HepG2 (cell line): ENCODE measurements around the gene PRR29. TPM values are rescaled to one million over a fixed set of nuclear protein-coding genes. Genes with fewer than 3 reads are reported as not detected.

Source experiments
- ATAC-seq: fragments of 200-7000 bp; cut with Tn5 transposase; 3 replicates; pipeline ENCODE4 v1.9.1; 2020; ENCODE audit warnings: mild to moderate bottlenecking, moderate library complexity
- BruUV-seq: library from RNA; stranded (reverse); fragments of 400-500 nt; replicated peaks from 2 replicates; lab custom pipeline; 2021; lab: Mats Ljungman, UMichigan
- CTCF ChIA-PET: fragments of 300-600 bp; formaldehyde crosslinking; extraction: SDS; loops from one replicate; lab custom pipeline; 2021; ENCODE audit warnings: low total read pairs, inconsistent platforms, low intra/inter-chr PET ratio; lab: Yijun Ruan, JAX
- POLR2A ChIA-PET: fragments of 350-600 bp; sonication (Branson Sonifier 250); formaldehyde crosslinking; loops from one replicate; lab custom pipeline; 2020; ENCODE audit warnings: antibody characterized with exemption, inconsistent platforms; lab: Yijun Ruan, JAX
- DNase-seq: peaks from one replicate; pipeline ENCODE4 v3.0.0-alpha.2; 2015; ENCODE audit warnings: low spot score
- FAIRE-seq: peaks from 3 replicates; lab custom pipeline; 2011; peaks lifted over from hg19 to GRCh38; lab: Jason Lieb, UNC
- H2AFZ ChIP-seq: one replicate; pipeline ENCODE4 v1.6.1; 2011; ENCODE audit warnings: low read length, inconsistent platforms
- H3K27ac ChIP-seq: fragments of 300-600 bp; 3 replicates; pipeline ENCODE4 v1.8.0; 2011; ENCODE audit warnings: mixed run types, mild to moderate bottlenecking, mixed read lengths, low read length, inconsistent platforms; ENCODE audit not compliant: insufficient read depth; ENCODE audit errors: extremely low read length
- H3K27me3 ChIP-seq, 2 experiments: fragments of 200-600 bp in 1 of 2; 2 replicates in 1 of 2; 3 replicates in 1 of 2; pipeline versions ENCODE4 v1.6.0 to v1.8.0; 2011; ENCODE audit warnings: low read length in 2 of 2, mild to moderate bottlenecking in 2 of 2, moderate library complexity in 2 of 2, inconsistent platforms in 1 of 2; ENCODE audit not compliant: insufficient read depth in 2 of 2, control insufficient read depth in 1 of 2
- H3K36me3 ChIP-seq, 2 experiments: fragments of 200-600 bp in 1 of 2; replicated peaks in 1 of 2; 2 replicates in 1 of 2; 3 replicates in 1 of 2; pipeline versions ENCODE4 v1.5.1 to v1.8.0; 2011; ENCODE audit warnings: low read length in 2 of 2, inconsistent platforms in 1 of 2; ENCODE audit not compliant: insufficient read depth in 2 of 2, control insufficient read depth in 1 of 2
- H3K4me1 ChIP-seq: 2 replicates; pipeline ENCODE4 v1.5.1; 2012; ENCODE audit warnings: low read length, inconsistent platforms; ENCODE audit not compliant: insufficient read depth
- H3K4me2 ChIP-seq: 2 replicates; pipeline ENCODE4 v1.6.0; 2011; ENCODE audit warnings: low read depth, low read length, inconsistent platforms
- H3K4me3 ChIP-seq, 3 experiments: fragments of 200-600 bp in 1 of 3; sonication (generic), shearing (Covaris generic) in 1 of 3; replicated peaks in 1 of 3; 2 replicates each; pipeline ENCODE4 v1.5.1; 2011 to 2016; ENCODE audit warnings: low read length in 3 of 3, inconsistent platforms in 2 of 3, low read depth in 2 of 3, mild to moderate bottlenecking in 2 of 3, control low read depth in 1 of 3, mixed read lengths in 1 of 3; ENCODE audit not compliant: insufficient read depth in 1 of 3
- H3K79me2 ChIP-seq: one replicate; pipeline ENCODE4 v1.6.1; 2011; ENCODE audit warnings: low read length, inconsistent platforms; ENCODE audit not compliant: insufficient read depth
- H3K9ac ChIP-seq: 2 replicates; pipeline ENCODE4 v1.6.0; 2011; ENCODE audit warnings: mild to moderate bottlenecking, low read depth, low read length, inconsistent platforms; ENCODE audit not compliant: insufficient read depth
- H3K9me3 ChIP-seq: 2 replicates; pipeline ENCODE4 v1.5.1; 2012; ENCODE audit warnings: mild to moderate bottlenecking, low read length
- H4K20me1 ChIP-seq: 2 replicates; pipeline ENCODE4 v1.6.0; 2011; ENCODE audit warnings: inconsistent platforms, mild to moderate bottlenecking, low read length, moderate library complexity; ENCODE audit not compliant: insufficient read depth
- AGO1 ChIP-seq: fragments of 200-400 bp; formaldehyde crosslinking; IDR thresholded peaks from 2 replicates; pipeline ENCODE4 v1.6.1; 2017; ENCODE audit warnings: mild to moderate bottlenecking, low read depth, low read length, moderate library complexity; ENCODE audit not compliant: poor library complexity, severe bottlenecking
- BRD4 ChIP-seq: sonication (generic); formaldehyde crosslinking; IDR thresholded peaks from 2 replicates; pipeline ENCODE4 v1.4.0; 2020; ENCODE audit warnings: missing genetic modification reagents
- SPEN ChIP-seq: sonication (generic); formaldehyde crosslinking; IDR thresholded peaks from 2 replicates; pipeline ENCODE4 v1.5.1; 2020; ENCODE audit warnings: low read depth, mild to moderate bottlenecking, missing genetic modification reagents
- ZC3H13 ChIP-seq: sonication (generic); formaldehyde crosslinking; IDR thresholded peaks from 2 replicates; pipeline ENCODE4 v1.8.1; 2023; ENCODE audit warnings: mild to moderate bottlenecking, missing genetic modification reagents, moderate library complexity
- ZFP62 ChIP-seq: sonication (generic); formaldehyde crosslinking; IDR thresholded peaks from 2 replicates; pipeline ENCODE4 v1.4.0; 2020; ENCODE audit warnings: missing genetic modification reagents
- ZNF761 ChIP-seq: sonication (generic); formaldehyde crosslinking; conservative IDR thresholded peaks from 2 replicates; pipeline ENCODE4 v1.4.0; 2020; ENCODE audit warnings: mild to moderate bottlenecking, missing genetic modification reagents
- ZNF841 ChIP-seq: sonication (generic); formaldehyde crosslinking; IDR thresholded peaks from 2 replicates; pipeline ENCODE4 v1.8.1; 2023; ENCODE audit warnings: missing genetic modification reagents, borderline replicate concordance
- WGBS: methylation state at CpG from one replicate; pipeline ENCODE4 v1.1.6; 2017; ENCODE audit warnings: low lambda C conversion rate; 5-methylcytosine and 5-hydroxymethylcytosine counted together
- in situ Hi-C: cut with HindIII; loops from 2 replicates; pipeline ENCODE4 v1.10.0; 2017; ENCODE audit warnings: low pct_unique_long_range_greater_than_20kb; ENCODE audit not compliant: extremely low pct_ligation_motif_present
- intact Hi-C: fragments of 100-400 bp; cut with micrococcal nuclease; formaldehyde crosslinking; loops from one replicate; pipeline ENCODE4 v1.10.0; 2022; ENCODE audit not compliant: unreplicated experiment
- polyA plus RNA-seq, 8 experiments: library from polyadenylated mRNA; depleted of rRNA in 3 of 8; stranded (reverse) in 7 of 8; unstranded in 1 of 8; fragments of >200 nt; fragmentation: Illumina TruSeq in 4 of 8; extraction: Trizol in 4 of 8; gene quantifications; 2 replicates each; pipeline versions ENCODE4 v1.2.1 to v1.2.3, GENCODE V29; 2011 to 2016; ENCODE audit warnings: low read depth in 4 of 8, missing spikeins in 1 of 8, mixed read lengths in 1 of 8; ENCODE audit not compliant: insufficient read depth in 1 of 8
- total RNA-seq, 5 experiments: library from RNA; depleted of rRNA; stranded (reverse); fragments of >200 nt; fragmentation: Illumina TruSeq; extraction: Trizol; gene quantifications; 2 replicates each; pipeline ENCODE4 v1.2.3, GENCODE V29; 2016; ENCODE audit warnings: low read depth in 1 of 5
- TF ChIP-seq, protein P1 (sequence below): sonication (generic); formaldehyde crosslinking; IDR thresholded peaks from 2 replicates; pipeline ENCODE4 v1.8.0; 2022; ENCODE audit warnings: mild to moderate bottlenecking, missing genetic modification reagents, moderate library complexity
- TF ChIP-seq, protein P2 (sequence below): sonication (generic); formaldehyde crosslinking; IDR thresholded peaks from 2 replicates; pipeline ENCODE4 v1.5.1; 2020; ENCODE audit warnings: missing genetic modification reagents, mild to moderate bottlenecking, borderline replicate concordance
- TF ChIP-seq, protein P3 (sequence below): sonication (generic); formaldehyde crosslinking; IDR thresholded peaks from 2 replicates; pipeline ENCODE4 v1.5.0; 2020; ENCODE audit warnings: mild to moderate bottlenecking, missing genetic modification reagents, borderline replicate concordance
- TF ChIP-seq, protein P4 (sequence below): IDR thresholded peaks from 2 replicates; pipeline ENCODE4 v1.6.1; 2016; ENCODE audit warnings: mild to moderate bottlenecking, missing biosample characterization, missing genetic modification reagents
- TF ChIP-seq, protein P5 (sequence below): sonication (generic); formaldehyde crosslinking; IDR thresholded peaks from 2 replicates; pipeline ENCODE4 v1.4.0; 2020; ENCODE audit warnings: missing genetic modification reagents; ENCODE audit errors: not compliant biosample characterization
- TF ChIP-seq, protein P6 (sequence below): sonication (generic); formaldehyde crosslinking; IDR thresholded peaks from 2 replicates; pipeline ENCODE4 v1.5.0; 2020; ENCODE audit warnings: missing genetic modification reagents
- TF ChIP-seq, protein P7 (sequence below): sonication (generic); formaldehyde crosslinking; IDR thresholded peaks from 2 replicates; pipeline ENCODE4 v1.8.1; 2023; ENCODE audit warnings: mild to moderate bottlenecking, missing genetic modification reagents

PRR29 gene
- total and polyA plus RNA-seq, 2 of the 13 experiments (the other 11 are each of a cell fraction or from before 2014, with no cell fraction given): 0.07 to 0.20 TPM

DNA sequence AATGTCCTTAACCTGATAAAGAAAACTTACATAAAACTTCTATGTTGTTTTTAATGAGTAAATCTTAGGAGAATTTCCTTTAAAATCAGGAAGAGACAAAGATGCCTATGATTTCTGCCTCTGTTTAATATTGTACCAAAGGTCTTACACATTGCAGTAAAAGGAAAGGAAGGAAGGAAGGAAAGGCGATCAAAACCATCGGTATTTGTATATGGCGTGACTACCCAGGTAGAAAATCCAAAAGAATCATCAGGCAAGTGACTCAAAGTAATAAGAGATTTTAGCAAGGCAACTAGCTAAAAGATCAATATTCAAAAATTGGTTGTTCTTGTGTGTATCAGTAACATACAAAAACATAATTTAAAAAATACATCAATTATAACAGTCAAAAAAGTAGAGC, 18.8 kb downstream of the PRR29 start:
- Histone ChIP-seq H3K79me2 (no peaks in the 10 kb centered on the region), H3K9ac (no peak overlapping the region), H3K4me1 (peaks cover 15% of the 10 kb centered on the region), H3K4me2 (no peak overlapping the region), H3K9me3 (no peaks in the 10 kb centered on the region), H3K27me3 (no peaks in the 10 kb centered on the region; a peak in 1 of 5 replicates), H3K36me3 (no peaks in the 10 kb centered on the region; a peak in 1 of 5 replicates), H2AFZ (no peak overlapping the region), H3K4me3 (no peak overlapping the region), H3K27ac (no peak overlapping the region), H4K20me1 (no peaks in the 10 kb centered on the region)
- in situ Hi-C loops (no loop called here), intact Hi-C loops (no loop called here)
- BruUV-seq: no TSS peak
- ATAC-seq (no peak), DNase-seq (no peak), FAIRE-seq (no peak)
- WGBS: 80% methylated on average over 3 of the region's 3 CpGs
- ChIA-PET CTCF (no interaction called here), POLR2A (no interaction called here)
- TF ChIP-seq BRD4 (CRISPR knock-in tag) (no peak), ZFP62 (no peak), ZNF761 (CRISPR knock-in tag) (no peak), AGO1 (no peak), ZC3H13 (CRISPR knock-in tag) (no peak), SPEN (no peak), ZNF841 (CRISPR knock-in tag) (no peak)
- TF ChIP-seq, protein P1, sequence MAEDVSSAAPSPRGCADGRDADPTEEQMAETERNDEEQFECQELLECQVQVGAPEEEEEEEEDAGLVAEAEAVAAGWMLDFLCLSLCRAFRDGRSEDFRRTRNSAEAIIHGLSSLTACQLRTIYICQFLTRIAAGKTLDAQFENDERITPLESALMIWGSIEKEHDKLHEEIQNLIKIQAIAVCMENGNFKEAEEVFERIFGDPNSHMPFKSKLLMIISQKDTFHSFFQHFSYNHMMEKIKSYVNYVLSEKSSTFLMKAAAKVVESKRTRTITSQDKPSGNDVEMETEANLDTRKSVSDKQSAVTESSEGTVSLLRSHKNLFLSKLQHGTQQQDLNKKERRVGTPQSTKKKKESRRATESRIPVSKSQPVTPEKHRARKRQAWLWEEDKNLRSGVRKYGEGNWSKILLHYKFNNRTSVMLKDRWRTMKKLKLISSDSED (CRISPR knock-in tag): no peak
- TF ChIP-seq, protein P2, sequence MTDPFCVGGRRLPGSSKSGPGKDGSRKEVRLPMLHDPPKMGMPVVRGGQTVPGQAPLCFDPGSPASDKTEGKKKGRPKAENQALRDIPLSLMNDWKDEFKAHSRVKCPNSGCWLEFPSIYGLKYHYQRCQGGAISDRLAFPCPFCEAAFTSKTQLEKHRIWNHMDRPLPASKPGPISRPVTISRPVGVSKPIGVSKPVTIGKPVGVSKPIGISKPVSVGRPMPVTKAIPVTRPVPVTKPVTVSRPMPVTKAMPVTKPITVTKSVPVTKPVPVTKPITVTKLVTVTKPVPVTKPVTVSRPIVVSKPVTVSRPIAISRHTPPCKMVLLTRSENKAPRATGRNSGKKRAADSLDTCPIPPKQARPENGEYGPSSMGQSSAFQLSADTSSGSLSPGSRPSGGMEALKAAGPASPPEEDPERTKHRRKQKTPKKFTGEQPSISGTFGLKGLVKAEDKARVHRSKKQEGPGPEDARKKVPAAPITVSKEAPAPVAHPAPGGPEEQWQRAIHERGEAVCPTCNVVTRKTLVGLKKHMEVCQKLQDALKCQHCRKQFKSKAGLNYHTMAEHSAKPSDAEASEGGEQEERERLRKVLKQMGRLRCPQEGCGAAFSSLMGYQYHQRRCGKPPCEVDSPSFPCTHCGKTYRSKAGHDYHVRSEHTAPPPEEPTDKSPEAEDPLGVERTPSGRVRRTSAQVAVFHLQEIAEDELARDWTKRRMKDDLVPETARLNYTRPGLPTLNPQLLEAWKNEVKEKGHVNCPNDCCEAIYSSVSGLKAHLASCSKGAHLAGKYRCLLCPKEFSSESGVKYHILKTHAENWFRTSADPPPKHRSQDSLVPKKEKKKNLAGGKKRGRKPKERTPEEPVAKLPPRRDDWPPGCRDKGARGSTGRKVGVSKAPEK (CRISPR knock-in tag): no peak
- TF ChIP-seq, protein P3, sequence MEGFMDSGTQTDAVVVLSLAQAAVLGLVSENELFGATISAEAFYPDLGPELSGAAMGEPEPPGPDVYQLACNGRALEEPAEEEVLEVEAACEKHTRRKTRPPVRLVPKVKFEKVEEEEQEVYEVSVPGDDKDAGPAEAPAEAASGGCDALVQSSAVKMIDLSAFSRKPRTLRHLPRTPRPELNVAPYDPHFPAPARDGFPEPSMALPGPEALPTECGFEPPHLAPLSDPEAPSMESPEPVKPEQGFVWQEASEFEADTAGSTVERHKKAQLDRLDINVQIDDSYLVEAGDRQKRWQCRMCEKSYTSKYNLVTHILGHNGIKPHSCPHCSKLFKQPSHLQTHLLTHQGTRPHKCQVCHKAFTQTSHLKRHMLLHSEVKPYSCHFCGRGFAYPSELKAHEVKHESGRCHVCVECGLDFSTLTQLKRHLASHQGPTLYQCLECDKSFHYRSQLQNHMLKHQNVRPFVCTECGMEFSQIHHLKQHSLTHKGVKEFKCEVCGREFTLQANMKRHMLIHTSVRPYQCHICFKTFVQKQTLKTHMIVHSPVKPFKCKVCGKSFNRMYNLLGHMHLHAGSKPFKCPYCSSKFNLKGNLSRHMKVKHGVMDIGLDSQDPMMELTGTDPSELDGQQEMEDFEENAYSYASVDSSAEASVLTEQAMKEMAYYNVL (CRISPR knock-in tag): no peak
- TF ChIP-seq, protein P4, sequence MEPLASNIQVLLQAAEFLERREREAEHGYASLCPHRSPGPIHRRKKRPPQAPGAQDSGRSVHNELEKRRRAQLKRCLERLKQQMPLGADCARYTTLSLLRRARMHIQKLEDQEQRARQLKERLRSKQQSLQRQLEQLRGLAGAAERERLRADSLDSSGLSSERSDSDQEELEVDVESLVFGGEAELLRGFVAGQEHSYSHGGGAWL (CRISPR knock-in tag): no peak
- TF ChIP-seq, protein P5, sequence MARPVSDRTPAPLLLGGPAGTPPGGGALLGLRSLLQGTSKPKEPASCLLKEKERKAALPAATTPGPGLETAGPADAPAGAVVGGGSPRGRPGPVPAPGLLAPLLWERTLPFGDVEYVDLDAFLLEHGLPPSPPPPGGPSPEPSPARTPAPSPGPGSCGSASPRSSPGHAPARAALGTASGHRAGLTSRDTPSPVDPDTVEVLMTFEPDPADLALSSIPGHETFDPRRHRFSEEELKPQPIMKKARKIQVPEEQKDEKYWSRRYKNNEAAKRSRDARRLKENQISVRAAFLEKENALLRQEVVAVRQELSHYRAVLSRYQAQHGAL (CRISPR knock-in tag): no peak
- TF ChIP-seq, protein P6, sequence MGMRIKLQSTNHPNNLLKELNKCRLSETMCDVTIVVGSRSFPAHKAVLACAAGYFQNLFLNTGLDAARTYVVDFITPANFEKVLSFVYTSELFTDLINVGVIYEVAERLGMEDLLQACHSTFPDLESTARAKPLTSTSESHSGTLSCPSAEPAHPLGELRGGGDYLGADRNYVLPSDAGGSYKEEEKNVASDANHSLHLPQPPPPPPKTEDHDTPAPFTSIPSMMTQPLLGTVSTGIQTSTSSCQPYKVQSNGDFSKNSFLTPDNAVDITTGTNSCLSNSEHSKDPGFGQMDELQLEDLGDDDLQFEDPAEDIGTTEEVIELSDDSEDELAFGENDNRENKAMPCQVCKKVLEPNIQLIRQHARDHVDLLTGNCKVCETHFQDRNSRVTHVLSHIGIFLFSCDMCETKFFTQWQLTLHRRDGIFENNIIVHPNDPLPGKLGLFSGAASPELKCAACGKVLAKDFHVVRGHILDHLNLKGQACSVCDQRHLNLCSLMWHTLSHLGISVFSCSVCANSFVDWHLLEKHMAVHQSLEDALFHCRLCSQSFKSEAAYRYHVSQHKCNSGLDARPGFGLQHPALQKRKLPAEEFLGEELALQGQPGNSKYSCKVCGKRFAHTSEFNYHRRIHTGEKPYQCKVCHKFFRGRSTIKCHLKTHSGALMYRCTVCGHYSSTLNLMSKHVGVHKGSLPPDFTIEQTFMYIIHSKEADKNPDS (CRISPR knock-in tag): no peak
- TF ChIP-seq, protein P7, sequence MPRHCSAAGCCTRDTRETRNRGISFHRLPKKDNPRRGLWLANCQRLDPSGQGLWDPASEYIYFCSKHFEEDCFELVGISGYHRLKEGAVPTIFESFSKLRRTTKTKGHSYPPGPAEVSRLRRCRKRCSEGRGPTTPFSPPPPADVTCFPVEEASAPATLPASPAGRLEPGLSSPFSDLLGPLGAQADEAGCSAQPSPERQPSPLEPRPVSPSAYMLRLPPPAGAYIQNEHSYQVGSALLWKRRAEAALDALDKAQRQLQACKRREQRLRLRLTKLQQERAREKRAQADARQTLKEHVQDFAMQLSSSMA (CRISPR knock-in tag): no peak
